Spinal cord (tissue), 10 donors: ENCODE results near the gene SLC34A1. TPM values are rescaled to one million over a fixed set of nuclear protein-coding genes. Genes with fewer than 3 reads are reported as not detected.
A peak's percentile ranks its signal among the peaks of the same experiment; 100 is the strongest.

ENCODE experiments used
- DNase-seq, 6 donors: peaks; one replicate each; pipeline versions ENCODE4 v3.0.0 to v3.0.0-alpha.2; 2013 to 2015; ENCODE audit warnings: low spot score in 6 of 6, low read depth in 4 of 6
- H3K27ac ChIP-seq: one replicate; pipeline ENCODE4 v1.5.1; 2013; ENCODE audit warnings: low read depth, low read length, control low read depth
- H3K27me3 ChIP-seq: one replicate; pipeline ENCODE4 v1.6.1; 2013; ENCODE audit warnings: low read length; ENCODE audit not compliant: control insufficient read depth, insufficient read depth
- H3K36me3 ChIP-seq: one replicate; pipeline ENCODE4 v1.6.1; 2013; ENCODE audit warnings: low read length; ENCODE audit not compliant: control insufficient read depth, insufficient read depth
- H3K4me1 ChIP-seq: one replicate; pipeline ENCODE4 v1.6.1; 2013; ENCODE audit warnings: low read length; ENCODE audit not compliant: control insufficient read depth, insufficient read depth
- H3K4me3 ChIP-seq: one replicate; pipeline ENCODE4 v1.5.1; 2013; ENCODE audit warnings: low read depth, low read length, control low read depth
- H3K9me3 ChIP-seq: one replicate; pipeline ENCODE4 v1.6.1; 2013; ENCODE audit warnings: low read length; ENCODE audit not compliant: control insufficient read depth, insufficient read depth
- WGBS: methylation state at CpG from one replicate; pipeline ENCODE4 v1.1.5; 2013; ENCODE audit warnings: missing lambda C conversion rate; ENCODE audit not compliant: insufficient coverage; 5-methylcytosine and 5-hydroxymethylcytosine counted together
- polyA plus RNA-seq, 2 donors: library from polyadenylated mRNA; unstranded; fragments of 120-200 nt; gene quantifications; one replicate each; pipeline ENCODE4 v1.2.1, GENCODE V29; 2013; ENCODE audit not compliant: insufficient read length in 2 of 2
- total RNA-seq, 2 donors: library from RNA; depleted of rRNA in 1 of 2; stranded (reverse); fragments of 120-200 nt in 1 of 2; fragments of >200 nt in 1 of 2; gene quantifications; one replicate each; pipeline versions ENCODE4 v1.2.3 to v1.2.4, GENCODE V29; 2013 to 2014
- donor health status: healthy.

SLC34A1 gene
- total and polyA plus RNA-seq, 4 donors: 0.68 to 1.2 TPM; not detected in 2

- H3K4me1 ChIP-seq: peaks cover 18% of the 10 kb centered on the region
- no peak for DNase-seq
- 33% methylated on average over 5 of the region's 8 CpGs for WGBS
- H3K36me3 ChIP-seq: no peaks in the 10 kb centered on the region
- peaks cover 38% of the 10 kb centered on the region for H3K27me3 ChIP-seq
- H3K27ac ChIP-seq: no peak overlapping the region
- H3K4me3 ChIP-seq: no peak overlapping the region
- no peaks in the 10 kb centered on the region for H3K9me3 ChIP-seq
These were observed 11.8 kb downstream of the SLC34A1 start for GRCh38 chr5:177396078-177396477.

DNA sequence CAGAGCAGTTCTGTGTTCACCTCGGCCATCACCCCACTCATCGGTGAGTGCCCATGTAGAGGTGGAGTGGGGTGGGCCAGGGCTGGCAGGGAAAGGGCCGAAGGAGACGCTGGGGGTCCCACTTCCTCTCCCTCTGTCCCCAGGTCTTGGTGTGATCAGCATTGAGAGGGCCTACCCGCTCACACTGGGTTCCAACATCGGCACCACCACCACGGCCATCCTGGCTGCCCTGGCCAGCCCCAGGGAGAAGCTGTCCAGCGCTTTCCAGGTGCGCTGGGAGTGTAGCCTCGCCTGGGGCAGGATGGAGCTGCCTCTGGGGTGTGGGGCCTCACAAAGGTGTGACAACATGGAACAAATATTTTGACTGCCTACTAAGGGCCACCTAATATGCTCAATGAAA lies 12.6 kb downstream of the SLC34A1 start:
- WGBS: 86% methylated on average over 9 of the region's 10 CpGs
- H3K4me3 ChIP-seq: no peak overlapping the region
- peaks cover 45% of the 10 kb centered on the region for H3K27me3 ChIP-seq

DNA sequence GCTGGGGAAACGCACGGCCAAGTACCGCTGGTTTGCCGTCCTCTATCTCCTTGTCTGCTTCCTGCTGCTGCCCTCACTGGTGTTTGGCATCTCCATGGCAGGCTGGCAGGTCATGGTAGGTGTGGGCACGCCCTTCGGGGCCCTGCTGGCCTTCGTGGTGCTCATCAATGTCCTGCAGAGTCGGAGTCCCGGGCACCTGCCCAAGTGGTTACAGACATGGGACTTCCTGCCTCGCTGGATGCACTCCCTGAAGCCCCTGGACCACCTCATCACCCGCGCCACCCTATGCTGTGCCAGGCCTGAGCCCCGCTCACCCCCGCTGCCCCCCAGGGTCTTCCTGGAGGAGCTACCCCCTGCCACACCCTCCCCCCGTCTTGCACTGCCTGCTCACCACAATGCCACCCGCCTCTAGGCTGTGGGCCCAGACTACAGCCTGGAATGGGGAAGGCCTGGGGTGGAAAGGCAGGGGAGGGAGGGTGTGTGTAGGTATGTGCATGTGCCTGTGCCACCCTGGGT lies 13.7 kb downstream of the SLC34A1 start:
- Histone ChIP-seq H3K36me3 (no peaks in the 10 kb centered on the region), H3K4me1 (peaks cover 26% of the 10 kb centered on the region), H3K4me3 (no peak overlapping the region), H3K9me3 (no peaks in the 10 kb centered on the region), H3K27ac (no peak overlapping the region), H3K27me3 (peaks cover 56% of the 10 kb centered on the region)
- no peak for DNase-seq
- 84% methylated on average over 12 of the region's 16 CpGs for WGBS

More for the DNA sequence above, 12.6 kb downstream of the SLC34A1 start:
- no peak for DNase-seq
- H3K36me3 ChIP-seq: no peaks in the 10 kb centered on the region
- no peaks in the 10 kb centered on the region for H3K9me3 ChIP-seq
- H3K4me1 ChIP-seq: peaks cover 15% of the 10 kb centered on the region
- no peak overlapping the region for H3K27ac ChIP-seq

DNA sequence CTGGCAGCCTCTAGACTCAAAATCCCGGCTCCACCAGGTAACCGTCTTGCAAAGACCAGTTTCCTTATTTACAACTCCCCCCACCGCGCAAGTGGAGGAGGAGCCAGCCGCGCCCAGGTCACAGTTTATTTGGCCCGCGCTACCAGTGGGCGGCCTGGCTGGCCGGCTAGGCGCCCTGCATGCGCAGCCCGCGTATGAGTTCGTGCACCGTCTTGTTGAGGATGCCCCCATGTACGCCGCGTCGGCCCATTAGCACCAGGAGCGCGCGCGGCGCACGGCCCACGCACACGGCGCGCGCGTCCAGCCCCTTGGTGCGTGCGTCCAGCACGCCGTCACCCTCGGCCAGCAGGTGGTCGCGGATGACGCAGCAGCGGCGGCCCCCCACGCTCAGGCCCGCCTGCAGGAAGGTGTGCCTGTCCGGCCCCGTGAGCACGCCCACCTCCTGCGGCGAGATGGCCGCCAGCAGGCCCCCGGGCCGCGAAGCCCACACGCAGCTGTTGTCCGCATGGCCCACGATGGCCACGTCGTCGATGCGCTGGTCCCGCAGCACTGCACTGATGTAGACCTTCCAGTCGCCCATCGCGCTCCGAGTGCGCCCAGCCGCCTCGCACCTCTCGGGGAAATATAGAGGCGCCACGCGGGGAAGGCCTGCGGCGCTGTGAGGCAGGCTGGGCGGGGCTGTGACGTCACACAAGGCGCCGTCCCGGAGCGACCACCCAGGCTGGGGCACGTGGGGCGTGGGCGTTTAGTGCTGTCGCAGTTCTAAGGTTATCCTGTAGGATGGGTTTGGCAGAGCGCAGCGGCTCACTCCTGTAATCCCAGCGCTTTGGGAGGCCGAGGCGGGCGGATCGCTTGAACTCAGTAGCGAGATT lies 16.0 kb downstream of the SLC34A1 start, which contains the start of gene PFN3:
PFN3 (minus strand) TSS at position 665 of the 872 bp plus-strand sequence; CDS start at position 580, 85 bp downstream.
- Histone ChIP-seq H3K9me3 (no peaks in the 10 kb centered on the region), H3K36me3 (no peaks in the 10 kb centered on the region), H3K27me3 (peaks cover 75% of the 10 kb centered on the region), H3K4me3 (no peak within 1 kb of the TSS), H3K4me1 (peaks cover 49% of the 10 kb centered on the region), H3K27ac (no peak within 1 kb of the TSS)
- peak in 2 of 6 donors; percentile 54 to 76 for DNase-seq
- WGBS: 4% methylated on average over 88 of the region's 92 CpGs

GRCh38 chr5:177402271-177403043 lies 18.2 kb downstream of the SLC34A1 start:
- no peak overlapping the region for H3K27ac ChIP-seq
- peak in 2 of 6 donors; percentile 73 to 91 for DNase-seq
- H3K36me3 ChIP-seq: no peaks in the 10 kb centered on the region
- WGBS: 6% methylated on average over 38 of the region's 49 CpGs
- peaks cover 73% of the 10 kb centered on the region for H3K27me3 ChIP-seq
- H3K9me3 ChIP-seq: no peaks in the 10 kb centered on the region
- peaks cover 54% of the 10 kb centered on the region for H3K4me1 ChIP-seq
- peak overlapping the region; percentile 22 for H3K4me3 ChIP-seq

- peaks cover 54% of the 10 kb centered on the region for H3K4me1 ChIP-seq
- H3K27me3 ChIP-seq: peaks cover 65% of the 10 kb centered on the region
- no peaks in the 10 kb centered on the region for H3K9me3 ChIP-seq
- peak overlapping the region; percentile 50 for H3K4me3 ChIP-seq
- peak in 2 of 6 donors; percentile 41 to 53 for DNase-seq
- H3K27ac ChIP-seq: no peak overlapping the region
- H3K36me3 ChIP-seq: no peaks in the 10 kb centered on the region
- WGBS: 1% methylated on average over 59 of the region's 61 CpGs
These were observed 19.0 kb downstream of the SLC34A1 start for GRCh38 chr5:177403102-177403791.

GRCh38 chr5:177403792-177404640 lies 19.8 kb downstream of the SLC34A1 start:
- no peak overlapping the region for H3K27ac ChIP-seq
- peaks cover 54% of the 10 kb centered on the region for H3K4me1 ChIP-seq
- no peaks in the 10 kb centered on the region for H3K36me3 ChIP-seq
- peak overlapping the region; percentile 50 for H3K4me3 ChIP-seq
- H3K9me3 ChIP-seq: no peaks in the 10 kb centered on the region
- peak in 2 of 6 donors; percentile 86 to 90 for DNase-seq
- WGBS: under 1% methylated on average over 84 of the region's 93 CpGs
- H3K27me3 ChIP-seq: peaks cover 60% of the 10 kb centered on the region

DNA sequence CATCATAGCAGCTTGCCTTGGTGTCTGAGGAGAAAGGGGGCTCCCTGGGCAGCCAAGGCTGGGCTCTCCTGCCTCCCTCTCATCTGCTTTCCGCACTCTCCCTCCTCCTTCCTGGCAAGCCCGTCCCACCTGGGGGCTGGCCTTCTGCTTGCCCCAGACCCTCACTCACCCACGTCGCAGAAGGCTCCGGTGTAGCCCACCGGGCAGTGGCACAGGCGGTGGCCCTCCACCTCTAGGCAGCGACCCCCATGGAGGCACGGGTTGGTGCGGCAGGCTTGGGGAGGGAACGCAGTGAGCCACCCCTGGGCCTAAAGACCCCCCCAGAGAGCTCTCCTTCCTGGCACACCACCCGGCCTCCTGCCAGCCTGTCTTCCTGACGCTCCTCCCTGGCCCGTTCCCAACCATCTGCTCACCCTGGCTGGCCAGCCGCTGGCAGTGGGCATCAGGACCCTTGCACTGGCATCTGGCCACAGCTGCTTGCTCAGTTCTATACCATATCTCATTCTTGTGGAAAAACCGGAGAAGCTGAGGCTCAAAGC lies 20.5 kb downstream of the SLC34A1 start:
- DNase-seq: peak in 2 of 6 donors; percentile 50 to 51
- H3K27me3 ChIP-seq: peaks cover 54% of the 10 kb centered on the region
- no peaks in the 10 kb centered on the region for H3K9me3 ChIP-seq
- peaks cover 49% of the 10 kb centered on the region for H3K4me1 ChIP-seq
- H3K27ac ChIP-seq: no peak overlapping the region
- WGBS: 16% methylated on average over 16 of the region's 16 CpGs
- no peaks in the 10 kb centered on the region for H3K36me3 ChIP-seq
- peak overlapping the region; percentile 50 for H3K4me3 ChIP-seq
